ENCODE data around the gene KBTBD13.

Gene KBTBD13

DNA sequence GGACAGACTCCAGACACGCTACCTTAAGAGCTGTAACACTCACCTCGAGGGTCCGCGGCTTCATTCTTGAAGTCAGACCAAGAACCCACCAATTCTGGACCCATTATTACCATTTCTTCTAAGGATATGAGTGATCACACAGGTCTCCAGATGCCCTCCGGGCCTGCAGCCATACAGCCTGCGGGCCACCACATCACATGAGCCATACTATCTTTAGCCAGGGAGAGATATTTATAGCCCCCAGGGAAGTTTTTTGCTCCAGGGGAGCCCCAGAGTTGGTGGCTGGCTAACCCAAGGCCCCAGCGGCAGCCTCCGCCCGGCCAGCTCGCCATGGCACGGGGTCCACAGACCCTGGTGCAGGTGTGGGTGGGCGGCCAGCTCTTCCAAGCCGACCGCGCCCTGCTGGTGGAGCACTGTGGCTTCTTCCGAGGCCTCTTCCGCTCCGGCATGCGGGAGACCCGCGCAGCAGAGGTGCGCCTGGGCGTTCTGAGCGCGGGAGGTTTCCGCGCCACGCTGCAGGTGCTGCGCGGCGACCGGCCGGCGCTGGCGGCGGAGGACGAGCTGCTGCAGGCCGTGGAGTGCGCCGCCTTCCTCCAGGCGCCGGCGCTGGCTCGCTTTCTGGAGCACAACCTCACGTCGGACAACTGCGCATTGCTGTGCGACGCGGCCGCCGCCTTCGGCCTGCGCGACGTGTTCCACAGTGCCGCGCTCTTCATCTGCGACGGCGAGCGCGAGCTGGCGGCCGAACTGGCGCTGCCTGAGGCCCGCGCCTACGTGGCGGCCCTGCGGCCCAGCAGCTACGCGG, at the start of gene KBTBD13:
Gene KBTBD13, plus strand, starts transcription at position 261 of the 805 bp plus-strand sequence. Its CDS starts 70 bp downstream, at position 331.
- DNase-seq = no peak

DNA sequence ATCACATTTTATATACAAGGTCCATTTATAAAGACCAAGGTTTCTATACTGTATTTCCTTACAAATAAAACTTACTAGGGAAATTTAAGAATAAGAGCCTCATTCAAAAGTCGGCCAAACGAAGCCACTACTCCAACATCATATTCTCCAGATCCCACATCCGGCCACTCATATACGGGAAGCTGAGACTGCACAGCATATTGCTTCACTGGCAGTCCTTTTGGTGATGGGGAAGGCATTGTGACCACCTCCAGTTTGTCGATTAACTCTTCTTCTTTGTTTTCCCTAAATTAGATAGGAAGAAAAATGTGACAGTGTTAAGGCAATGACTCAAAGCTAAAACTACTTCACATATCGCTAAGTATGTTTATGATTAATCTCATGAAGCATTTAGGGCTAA, 49.8 kb upstream of the KBTBD13 start:
- no peak for DNase-seq

DNA sequence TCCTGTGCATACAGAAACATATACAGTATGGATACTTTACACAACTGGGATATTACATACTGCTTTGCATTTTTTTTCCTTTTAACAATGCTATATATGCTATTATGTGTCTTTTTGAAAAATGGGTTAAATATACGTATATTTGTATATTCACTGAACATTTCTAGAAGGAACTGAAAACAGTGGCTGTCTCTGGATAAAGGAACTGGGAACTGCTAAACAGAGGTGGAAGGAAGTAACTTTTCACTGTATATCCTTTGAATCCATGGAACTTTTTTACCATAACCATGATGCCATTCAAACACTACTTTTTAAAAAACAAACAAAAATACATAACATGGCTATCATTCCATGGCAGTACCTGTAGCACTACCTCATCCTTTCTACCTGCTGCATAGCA, 49.0 kb upstream of the KBTBD13 start:
- DNase-seq = no peak

DNA sequence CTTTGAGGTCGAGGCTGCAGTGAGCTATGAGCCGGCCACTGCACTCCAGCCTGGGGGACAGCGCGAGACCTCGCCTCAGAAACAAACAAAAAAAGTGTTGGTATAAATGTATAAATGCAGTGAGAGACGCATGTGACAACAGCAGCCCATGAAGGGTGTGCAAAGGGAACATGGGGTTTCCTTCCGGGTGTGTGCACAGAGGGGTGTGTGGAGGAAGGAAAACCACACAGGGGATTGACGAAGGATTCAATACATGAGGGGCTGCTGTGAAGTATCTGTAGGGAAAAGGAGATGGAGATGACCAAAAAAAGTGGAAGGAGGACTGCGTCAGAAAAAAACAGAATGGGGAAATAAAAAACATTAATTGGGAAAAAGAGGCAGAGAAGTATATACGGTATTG, 48.2 kb upstream of the KBTBD13 start:
- DNase-seq = no peak

DNA sequence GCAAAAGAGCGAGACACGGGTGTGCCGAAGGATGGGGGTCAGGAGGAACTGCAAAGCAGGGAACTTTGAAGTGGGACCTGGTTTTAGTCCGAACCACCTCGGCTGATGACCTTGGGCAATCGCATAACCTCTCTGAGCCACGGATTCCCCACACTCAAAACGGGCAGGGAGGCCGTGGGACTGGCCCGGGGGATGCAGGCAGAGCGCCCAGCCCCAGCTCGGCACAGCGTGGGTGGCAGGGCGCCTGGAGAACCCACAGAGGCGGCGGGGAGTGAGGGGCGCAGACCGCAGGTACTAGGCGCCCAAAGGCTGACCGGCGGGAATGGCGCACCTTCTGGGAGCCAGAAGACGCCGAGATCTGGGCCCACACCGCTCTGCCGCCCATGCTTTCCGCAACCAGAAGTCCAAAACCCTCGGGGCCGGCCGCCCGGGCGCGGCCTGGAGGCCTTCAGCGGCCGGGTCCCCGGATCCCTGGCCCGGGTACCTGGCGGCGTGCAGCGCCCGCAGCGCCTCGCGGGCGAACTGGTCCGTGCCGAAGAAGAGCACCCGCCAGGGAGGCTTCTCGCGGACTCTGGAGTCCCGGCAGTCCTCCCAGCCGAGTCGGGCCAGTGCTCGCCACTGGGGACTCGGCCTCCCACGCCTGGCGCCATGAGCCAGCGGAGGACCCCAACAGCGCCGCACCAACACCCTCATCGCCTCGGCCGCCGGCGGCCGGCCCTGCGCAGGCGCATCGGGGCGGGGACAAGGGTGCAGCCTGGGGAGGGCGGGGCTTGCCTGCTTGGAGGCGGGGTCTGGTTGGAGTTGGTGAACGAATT, 47.4 kb upstream of the KBTBD13 start, which contains the start of gene MTFMT:
Gene MTFMT, minus strand, starts transcription at position 719 of the 815 bp plus-strand sequence. Its CDS starts 26 bp downstream, at position 693.
- peak; percentile 97 for DNase-seq

DNA sequence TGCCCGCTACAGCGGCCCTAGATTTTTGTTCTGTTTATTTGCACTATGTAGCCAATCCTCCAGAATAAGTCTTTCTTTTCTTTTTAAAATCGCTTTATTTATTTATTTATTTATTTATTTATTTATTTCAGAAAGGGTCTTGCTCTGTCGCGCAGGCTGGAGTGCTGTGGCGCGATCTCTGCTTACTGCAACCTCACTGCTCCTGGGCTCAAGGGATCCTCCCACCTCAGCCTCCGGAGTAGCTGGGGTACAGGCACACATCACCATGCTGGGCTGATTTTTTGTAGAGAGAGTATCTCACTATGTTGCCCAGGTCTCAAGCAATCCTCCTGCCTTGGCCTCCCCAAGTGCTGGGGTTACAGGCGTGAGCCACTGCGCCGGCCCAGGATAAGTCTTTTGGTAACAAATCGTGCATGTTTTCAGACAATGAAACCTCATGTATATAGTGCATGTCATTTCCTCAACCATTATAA, 46.8 kb upstream of the KBTBD13 start:
- DNase-seq = peak in 1 of 2 experiments; percentile 24

DNA sequence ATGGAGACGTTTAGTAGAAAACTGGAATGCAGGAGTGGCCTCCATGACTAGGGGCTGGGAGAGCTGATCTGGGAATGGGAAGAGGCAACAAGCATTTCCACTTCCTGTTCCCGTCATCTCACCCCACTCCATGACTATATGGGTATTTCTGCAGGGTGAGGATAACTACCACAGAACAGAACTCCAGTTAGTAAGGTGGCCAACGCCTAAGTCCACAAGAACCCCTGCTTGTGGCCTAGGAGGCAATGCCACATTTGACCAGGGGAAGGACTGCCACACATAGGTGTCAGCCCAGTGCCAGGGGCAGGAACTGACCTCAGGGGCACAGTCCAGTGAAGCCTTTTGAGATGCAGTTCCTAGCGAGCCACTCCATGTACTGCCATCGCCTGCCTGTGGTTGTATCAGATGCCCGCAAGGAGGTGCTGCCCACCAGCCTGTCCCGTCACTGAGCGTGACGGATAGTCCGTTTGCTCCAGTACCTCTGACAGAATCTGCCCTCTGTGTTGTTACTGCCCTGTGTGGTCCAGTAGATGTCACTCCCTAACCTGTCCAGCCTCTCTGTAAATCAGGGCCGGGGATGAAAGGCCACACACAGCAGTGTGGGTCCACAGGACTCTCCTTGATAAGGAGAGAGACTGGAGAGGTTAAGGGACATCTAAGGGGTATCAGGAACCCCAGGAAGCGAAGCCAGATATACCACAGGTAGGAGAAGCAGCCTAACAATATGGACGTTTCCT, 43.6 kb upstream of the KBTBD13 start:
- peak; percentile 64 to 68 for DNase-seq

DNA sequence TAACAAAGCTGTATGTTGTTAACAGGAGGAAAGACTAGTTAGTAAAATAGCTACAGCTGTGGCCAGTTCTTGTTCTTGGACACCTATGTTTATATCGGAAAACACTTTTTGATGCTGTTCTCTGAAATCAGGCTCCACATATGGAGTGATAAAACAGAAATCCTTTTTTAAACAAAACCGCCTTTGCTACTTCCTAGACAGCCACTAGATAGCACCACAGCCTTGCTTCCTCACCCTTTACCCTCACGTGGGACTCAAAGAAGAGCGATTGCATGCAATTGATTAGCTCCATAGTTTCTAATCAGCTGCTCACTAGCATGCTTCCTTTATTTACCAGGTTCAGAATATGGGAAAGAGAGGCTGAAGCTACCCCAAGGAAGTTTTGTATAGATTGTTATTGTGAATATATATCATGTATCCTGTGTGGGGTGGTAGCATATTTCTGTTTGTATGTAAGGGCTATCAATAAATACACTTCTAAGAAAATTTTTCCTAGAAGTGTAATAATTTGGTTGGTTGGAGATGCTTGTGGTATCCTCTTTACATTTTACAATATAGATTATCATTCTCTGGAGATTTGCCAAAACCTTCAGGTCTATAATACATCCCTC, 42.8 kb upstream of the KBTBD13 start:
- no peak for DNase-seq

DNA sequence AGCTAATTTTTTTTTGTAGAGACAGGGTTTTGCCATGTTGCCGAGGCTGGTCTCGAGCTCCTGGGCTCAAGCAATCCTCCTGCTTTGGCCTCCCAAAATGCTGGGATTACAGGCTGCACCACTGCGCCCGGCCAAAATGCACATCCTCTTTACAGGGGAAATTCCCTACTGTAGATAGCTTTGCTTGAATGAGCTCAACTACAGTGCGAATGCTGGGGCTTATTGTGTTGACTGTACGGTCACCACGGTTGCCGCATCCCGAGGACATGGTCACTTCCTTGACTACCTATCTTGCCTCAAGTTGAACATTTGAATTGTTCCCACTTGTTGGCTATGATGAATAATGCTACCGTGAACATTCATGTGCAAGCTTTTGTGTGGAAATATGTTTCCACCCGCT, 41.8 kb upstream of the KBTBD13 start:
- no peak for DNase-seq

DNA sequence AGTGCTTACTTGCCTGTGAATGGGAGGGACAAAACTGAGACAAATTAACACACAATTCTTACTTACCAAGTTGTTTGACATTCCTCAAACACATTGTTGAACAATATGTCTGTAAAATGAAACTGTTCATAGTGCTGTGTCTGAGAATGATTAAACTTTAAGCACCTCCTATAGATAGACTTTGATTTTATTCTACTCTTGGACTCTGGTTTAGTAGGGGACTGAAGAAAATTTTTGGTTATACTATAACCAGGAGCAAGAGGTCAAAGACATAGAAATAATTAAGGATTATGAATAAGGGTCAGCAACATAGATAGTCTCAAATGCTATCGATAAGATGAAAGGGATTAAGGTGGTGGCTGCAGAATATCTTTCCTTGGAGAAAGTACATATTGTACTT, 39.2 kb upstream of the KBTBD13 start:
- no peak for DNase-seq

DNA sequence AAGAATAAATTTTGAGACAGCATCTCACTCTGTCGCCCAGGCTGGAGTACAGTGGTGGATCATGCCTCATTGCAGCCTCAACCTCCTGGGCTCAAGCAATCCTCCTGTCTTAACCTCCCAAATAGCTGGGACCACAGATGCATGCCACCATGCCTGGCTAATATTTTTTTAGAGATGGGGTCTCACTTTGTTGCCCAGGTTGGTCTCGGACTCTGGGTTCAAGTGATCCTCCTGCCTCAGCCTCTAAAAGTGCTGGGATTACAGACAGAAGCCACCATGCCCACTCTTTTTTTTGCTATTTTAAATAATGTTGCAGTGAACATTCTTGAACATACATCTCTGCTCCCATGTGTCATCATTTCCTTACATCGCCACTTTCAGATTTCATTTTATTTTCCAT, 38.1 kb upstream of the KBTBD13 start:
- no peak for DNase-seq

DNA sequence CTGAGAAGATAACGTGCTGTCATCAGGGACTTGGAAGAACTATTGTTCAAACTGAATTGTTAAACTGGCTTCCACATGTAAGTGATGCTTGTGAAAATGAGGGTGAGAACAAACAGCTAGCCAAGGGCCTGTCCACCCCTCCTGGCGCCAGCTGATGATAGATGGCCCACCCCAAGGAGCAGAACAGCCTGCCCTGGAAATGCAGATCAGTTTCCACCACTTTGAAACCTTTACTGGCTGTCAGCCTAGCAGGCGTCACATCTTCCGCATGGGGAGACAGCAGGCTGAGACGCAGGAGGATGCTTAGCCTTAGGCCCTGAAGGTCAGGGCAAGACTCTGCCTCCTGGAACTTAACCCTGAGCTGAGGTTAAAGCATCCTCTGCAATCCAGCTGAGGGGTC, 37.7 kb upstream of the KBTBD13 start:
- no peak for DNase-seq

DNA sequence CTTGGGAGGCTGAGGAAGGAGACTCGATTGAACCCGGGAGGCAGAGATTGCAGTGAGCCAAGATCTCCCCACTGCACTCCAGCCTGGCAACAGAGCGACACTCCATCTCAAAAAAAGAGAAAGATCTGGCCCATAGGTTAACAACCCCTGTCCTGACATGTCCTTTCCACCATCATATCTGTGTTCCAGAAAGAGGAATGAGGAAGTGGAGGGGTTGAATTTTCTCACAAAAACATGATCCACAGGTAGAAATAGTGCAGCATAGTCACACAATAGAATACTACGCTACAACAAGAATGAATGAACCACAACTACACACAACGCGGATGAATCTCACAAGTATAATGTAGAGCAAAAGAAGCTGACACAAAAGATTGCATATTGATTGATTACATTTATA, 36.1 kb upstream of the KBTBD13 start:
- no peak for DNase-seq

DNA sequence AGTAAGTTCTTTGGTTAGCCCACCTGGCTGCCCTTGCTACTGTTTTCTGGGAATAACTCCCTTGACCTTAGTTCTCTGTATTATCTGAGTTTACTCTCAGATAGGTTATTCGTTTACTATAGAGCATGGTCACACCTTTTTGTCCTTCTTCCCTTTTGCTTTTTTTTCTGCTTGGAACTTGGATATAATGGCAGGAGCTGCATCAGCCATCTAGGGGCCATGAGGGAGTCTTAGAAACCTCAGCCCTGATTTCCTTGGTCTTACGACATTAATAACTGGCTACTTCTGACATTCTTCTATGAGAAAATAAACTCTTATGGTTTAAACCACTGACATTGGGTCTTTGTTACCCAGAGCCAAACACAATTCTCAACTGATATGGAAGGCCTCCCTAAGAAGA, 34.8 kb upstream of the KBTBD13 start:
- no peak for DNase-seq

DNA sequence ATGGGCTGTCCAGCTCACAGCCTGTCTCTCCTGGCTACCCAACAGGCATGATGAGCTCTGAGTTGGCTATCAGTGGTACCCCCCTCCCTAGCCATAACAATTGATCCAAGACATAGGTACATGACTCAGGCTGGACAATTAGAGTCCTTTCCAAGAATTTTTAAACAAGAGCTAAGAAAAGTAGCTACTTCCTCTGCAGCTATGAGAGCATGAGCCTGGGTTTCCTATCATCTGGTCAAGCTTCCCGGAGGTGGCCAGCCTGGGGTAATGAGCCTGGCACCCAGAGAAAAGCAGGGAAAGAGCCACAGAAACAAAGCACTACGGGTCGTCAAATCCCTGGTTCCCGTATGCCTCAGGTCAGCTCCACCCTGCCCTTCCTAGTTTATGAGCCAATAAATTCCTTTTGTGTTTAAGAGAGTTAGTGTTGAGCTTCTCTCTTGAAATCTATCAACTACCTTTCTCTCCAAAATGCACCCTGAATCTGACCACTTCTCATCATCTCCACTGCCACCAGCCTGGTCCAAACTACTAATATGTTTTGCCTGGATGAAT, 33.7 kb upstream of the KBTBD13 start:
- DNase-seq = no peak

DNA sequence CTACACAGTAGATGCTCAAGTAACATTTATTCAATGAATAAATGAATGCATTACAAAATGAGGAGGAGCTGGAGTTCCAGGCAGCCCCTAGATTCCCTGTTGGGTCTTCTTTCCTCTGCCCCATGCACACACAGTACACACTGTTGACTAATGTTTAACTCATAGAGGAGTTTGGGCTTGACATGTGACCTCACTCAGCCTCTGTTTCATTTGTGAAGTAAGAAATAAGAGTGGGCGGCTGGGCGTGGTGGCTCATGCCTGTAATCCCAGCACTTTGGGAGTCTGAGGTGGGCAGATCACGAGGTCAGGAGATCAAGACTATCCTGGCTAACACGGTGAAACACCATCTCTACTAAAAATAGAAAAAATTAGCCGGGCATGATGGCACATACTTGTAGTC, 32.3 kb upstream of the KBTBD13 start:
- DNase-seq = peak; percentile 24 to 46

DNA sequence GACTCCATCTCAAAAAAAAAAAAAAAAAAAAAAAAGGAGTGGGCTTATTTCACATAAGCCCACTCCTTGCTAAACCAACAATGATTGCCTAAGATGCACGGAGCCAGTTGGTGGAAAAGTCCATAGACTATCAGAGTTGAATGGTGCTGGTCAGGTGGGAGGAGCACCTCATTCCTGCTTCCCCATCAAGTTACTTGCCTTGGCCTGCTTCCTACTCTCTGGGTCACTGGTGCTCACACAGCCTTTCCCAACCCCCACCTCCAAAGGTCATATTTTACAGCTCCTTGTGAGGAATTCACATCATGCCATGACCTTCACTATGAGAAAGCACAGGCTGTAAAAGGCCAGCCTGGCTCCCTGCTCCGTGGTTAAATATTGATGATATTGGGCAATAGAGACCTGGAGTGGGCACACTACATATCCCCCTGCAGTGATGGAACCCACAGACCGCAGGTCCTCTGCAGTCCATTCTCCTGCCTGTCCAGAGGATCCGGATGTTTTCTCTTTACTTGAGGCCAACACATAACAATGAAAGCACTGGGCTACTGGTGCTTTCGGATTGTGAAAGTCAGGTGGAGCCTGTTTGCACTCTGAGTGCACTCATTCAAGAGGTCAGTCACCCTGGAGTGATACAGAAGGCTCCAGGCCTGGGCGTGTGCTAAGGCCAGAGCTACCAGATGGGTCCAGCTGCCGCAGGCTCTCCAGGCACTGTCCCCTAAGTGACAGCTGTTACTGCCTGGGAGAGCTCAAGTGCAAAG, 31.6 kb upstream of the KBTBD13 start, which contains the start of gene SLC51B:
Gene SLC51B, plus strand, starts transcription at position 664 of the 758 bp plus-strand sequence. CDS start 4,618 bp downstream, outside the sequence.
- DNase-seq = no peak

DNA sequence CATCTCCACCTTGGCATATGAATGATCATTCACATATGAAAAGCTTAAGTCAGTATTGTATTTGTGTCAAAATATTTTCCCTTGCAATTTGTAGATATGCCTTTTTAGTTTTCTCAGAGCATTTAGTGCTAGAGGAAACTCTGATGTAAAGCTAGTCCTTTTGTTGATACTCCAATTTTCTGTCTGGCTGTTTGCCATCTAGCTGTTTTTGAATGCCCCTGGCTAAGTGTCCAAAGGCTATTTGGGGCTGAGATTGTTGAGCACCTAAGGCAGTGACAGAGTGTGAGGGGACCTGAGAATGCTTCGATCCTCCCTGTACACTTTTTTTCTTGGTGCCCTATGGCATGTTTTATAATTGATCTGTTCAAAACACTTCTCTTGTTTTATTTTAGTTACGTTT, 28.3 kb upstream of the KBTBD13 start:
- DNase-seq = no peak

DNA sequence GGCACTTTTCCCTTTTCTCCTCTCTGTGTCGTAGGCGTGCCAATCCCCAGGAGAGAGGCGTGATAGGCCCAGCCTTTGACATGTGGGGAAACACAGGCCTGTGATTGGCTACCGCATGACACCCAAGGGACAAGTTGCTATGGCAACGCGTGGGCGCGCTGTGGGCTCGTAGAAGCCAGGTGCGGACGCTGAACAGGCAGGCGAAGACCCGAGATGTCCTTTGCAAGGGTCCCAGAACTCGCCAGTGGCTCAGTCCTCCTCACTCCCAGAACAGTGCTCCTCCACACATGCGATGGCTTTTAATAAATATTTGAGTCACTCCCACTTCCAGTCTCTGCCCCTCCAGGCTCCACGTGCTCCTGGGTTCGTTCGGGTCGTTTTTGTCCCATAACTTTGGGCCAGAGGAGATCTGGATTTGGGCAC, 27.1 kb upstream of the KBTBD13 start:
- DNase-seq = peak; percentile 90 to 92

DNA sequence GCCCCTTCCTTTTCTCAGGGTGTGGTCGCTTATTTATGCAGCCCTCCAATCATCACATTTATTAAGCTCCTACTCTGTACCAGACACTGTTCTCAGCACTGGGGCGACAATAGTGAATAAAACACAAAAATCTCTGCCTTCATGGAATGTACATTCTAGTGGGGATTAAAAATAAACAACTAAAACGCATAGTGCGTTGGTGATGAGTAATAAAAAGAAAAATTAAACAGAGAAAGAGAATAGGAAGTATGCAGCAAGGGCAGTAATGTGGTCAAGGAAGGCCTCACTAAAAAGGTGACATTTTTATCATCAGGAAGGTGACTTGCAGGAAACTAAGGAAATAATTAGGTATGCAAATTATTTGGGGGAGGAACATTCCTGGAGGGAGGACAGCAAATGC, 26.3 kb upstream of the KBTBD13 start:
- no peak for DNase-seq

DNA sequence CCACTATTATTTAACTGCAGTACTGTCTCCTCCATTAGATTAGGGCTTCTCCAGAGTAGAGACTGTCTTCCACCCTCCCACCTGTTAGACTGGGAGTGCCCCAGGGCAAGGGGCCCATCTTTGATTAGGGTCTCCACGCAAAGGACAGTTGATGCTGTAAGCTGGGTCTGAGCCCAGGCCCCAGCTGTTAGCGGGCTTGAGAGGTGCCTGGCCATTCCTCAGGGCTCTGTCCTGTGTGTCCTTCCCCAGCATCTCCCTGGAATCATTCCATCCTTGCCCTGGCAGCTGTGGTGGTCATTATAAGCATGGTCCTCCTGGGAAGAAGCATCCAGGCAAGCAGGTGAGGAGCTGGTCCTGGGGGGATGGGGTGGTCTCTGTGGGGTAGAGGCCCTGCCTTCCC, 25.3 kb upstream of the KBTBD13 start:
- no peak for DNase-seq
